ENCODE data around the gene KIF21B. TPM values are rescaled to one million over a fixed set of nuclear protein-coding genes. Genes with fewer than 3 reads are reported as not detected.
"Not testable (repeated sequence)": the region's sequence is repeated elsewhere in the genome, so short reads cannot be mapped to it uniquely, and the experiment has no call there.

KIF21B gene
- total RNA-seq, 1 experiment from 2014 or later, result 0.66 TPM

- Histone ChIP-seq H3K4me3 (ENCODE audit: low read length) (no peak overlapping the region), H3K9ac (ENCODE audit: low read length) (no peak overlapping the region), H3K36me3 (ENCODE audit: low read depth, low read length) (no peaks in the 10 kb centered on the region), H3K4me2 (ENCODE audit: low read length) (no peak overlapping the region), H3F3A (ENCODE audit: low read length, unreplicated experiment) (no peaks in the 10 kb centered on the region), H4K20me1 (ENCODE audit: low read length) (no peaks in the 10 kb centered on the region), H3K4me1 (ENCODE audit: insufficient read depth, low read length) (no peaks in the 10 kb centered on the region), H3K27ac (ENCODE audit: low read length) (no peak overlapping the region), H3K9me3 (ENCODE audit: low read length) (no peaks in the 10 kb centered on the region), H3K79me2 (ENCODE audit: low read length) (no peaks in the 10 kb centered on the region), H3K9me2 (replicated peaks; ENCODE audit: low read length) (no peaks in the 10 kb centered on the region), H3K27me3 (ENCODE audit: low read length) (peaks cover 35% of the 10 kb centered on the region; the same call in 1 of the 2 replicates), H2AFZ (ENCODE audit: low read length) (no peak overlapping the region)
- intact Hi-C loops (cut with micrococcal nuclease), result no loop called here
- DNase-seq (no peak), ATAC-seq (no peak)
- no peak for TF ChIP-seq EZH2phosphoT487 (IDR thresholded peaks at IDR 0.05; ENCODE audit: borderline replicate concordance, low read length)
- no peak for TF ChIP-seq EZH2 (IDR thresholded peaks at IDR 0.05; ENCODE audit: low read length, unreplicated experiment)
- no peak for TF ChIP-seq CTCF (conservative IDR thresholded peaks at IDR 0.05; ENCODE audit: low read depth, low read length)
- ChIA-PET POLR2A (ENCODE audit: unreplicated experiment) (interaction anchor here (0.6 kb wide), 1 partner anchor 77 kb away, joined by 34 read pairs; no protein-coding TSS in a partner anchor), CTCF (interaction anchor here (0.6 kb wide), 3 partner anchors 34 to 314 kb away, joined by 4 to 11 read pairs (median 4); no protein-coding TSS in a partner anchor)
- no TSS peak for BruUV-seq (replicated peaks)
These were observed 84.6 kb downstream of the KIF21B start for GRCh38 chr1:200938955-200939354.

GRCh38 chr1:200935286-200935962, 88.1 kb downstream of the KIF21B start:
- H3K9ac ChIP-seq (ENCODE audit: low read length); H3K4me2 ChIP-seq (ENCODE audit: low read length); H3K4me1 ChIP-seq (ENCODE audit: insufficient read depth, low read length); H3K4me3 ChIP-seq (ENCODE audit: low read length); H3F3A ChIP-seq (ENCODE audit: low read length, unreplicated experiment); H3K27ac ChIP-seq (ENCODE audit: low read length); CTCF ChIA-PET; H3K79me2 ChIP-seq (ENCODE audit: low read length); H4K20me1 ChIP-seq (ENCODE audit: low read length); H2AFZ ChIP-seq (ENCODE audit: low read length); BruUV-seq (replicated peaks); H3K9me3 ChIP-seq (ENCODE audit: low read length); H3K36me3 ChIP-seq (ENCODE audit: low read depth, low read length); intact Hi-C loops (cut with micrococcal nuclease); ATAC-seq; POLR2A ChIA-PET (ENCODE audit: unreplicated experiment); H3K9me2 ChIP-seq (replicated peaks; ENCODE audit: low read length); DNase-seq: not testable (repeated sequence)
- H3K27me3 ChIP-seq (ENCODE audit: low read length), result peaks cover 36% of the 10 kb centered on the region; the same call in 1 of the 2 replicates

- ChIA-PET POLR2A (ENCODE audit: unreplicated experiment) (no interaction called here), CTCF (no interaction called here)
- Histone ChIP-seq H3F3A (ENCODE audit: low read length, unreplicated experiment) (no peaks in the 10 kb centered on the region), H3K9me3 (ENCODE audit: low read length) (no peaks in the 10 kb centered on the region), H3K27ac (ENCODE audit: low read length) (no peak overlapping the region), H3K4me3 (ENCODE audit: low read length) (no peak overlapping the region), H3K9me2 (replicated peaks; ENCODE audit: low read length) (no peaks in the 10 kb centered on the region), H3K79me2 (ENCODE audit: low read length) (no peaks in the 10 kb centered on the region), H3K9ac (ENCODE audit: low read length) (no peak overlapping the region), H3K27me3 (ENCODE audit: low read length) (peaks cover 32% of the 10 kb centered on the region; the same call in 1 of the 2 replicates), H3K4me1 (ENCODE audit: insufficient read depth, low read length) (no peaks in the 10 kb centered on the region), H2AFZ (ENCODE audit: low read length) (no peak overlapping the region), H3K4me2 (ENCODE audit: low read length) (no peak overlapping the region), H3K36me3 (ENCODE audit: low read depth, low read length) (no peaks in the 10 kb centered on the region), H4K20me1 (ENCODE audit: low read length) (no peaks in the 10 kb centered on the region)
- intact Hi-C loops (cut with micrococcal nuclease), result no loop called here
- TF ChIP-seq CTCF (conservative IDR thresholded peaks at IDR 0.05; ENCODE audit: low read depth, low read length), result no peak
- no peak for TF ChIP-seq EZH2 (IDR thresholded peaks at IDR 0.05; ENCODE audit: low read length, unreplicated experiment)
- TF ChIP-seq EZH2phosphoT487 (IDR thresholded peaks at IDR 0.05; ENCODE audit: borderline replicate concordance, low read length), result no peak
- BruUV-seq (replicated peaks), result no TSS peak
- DNase-seq (no peak), ATAC-seq (no peak)
These were observed 88.8 kb downstream of the KIF21B start for GRCh38 chr1:200934676-200935245.

Data from PC-3 (cell line).